HG02759 (cell line): Measurements from ENCODE around the gene GPNMB.

ENCODE experiments used
- ATAC-seq: cut with Tn5 transposase; IDR thresholded peaks from one replicate; pipeline ENCODE4 v1.9.1; 2021; ENCODE audit warnings: mild to moderate bottlenecking, moderate library complexity; ENCODE audit not compliant: unreplicated experiment

Gene GPNMB

GRCh38 chr7:23228412-23228811 lies 18.2 kb upstream of the GPNMB start:
- ATAC-seq, result no peak

DNA sequence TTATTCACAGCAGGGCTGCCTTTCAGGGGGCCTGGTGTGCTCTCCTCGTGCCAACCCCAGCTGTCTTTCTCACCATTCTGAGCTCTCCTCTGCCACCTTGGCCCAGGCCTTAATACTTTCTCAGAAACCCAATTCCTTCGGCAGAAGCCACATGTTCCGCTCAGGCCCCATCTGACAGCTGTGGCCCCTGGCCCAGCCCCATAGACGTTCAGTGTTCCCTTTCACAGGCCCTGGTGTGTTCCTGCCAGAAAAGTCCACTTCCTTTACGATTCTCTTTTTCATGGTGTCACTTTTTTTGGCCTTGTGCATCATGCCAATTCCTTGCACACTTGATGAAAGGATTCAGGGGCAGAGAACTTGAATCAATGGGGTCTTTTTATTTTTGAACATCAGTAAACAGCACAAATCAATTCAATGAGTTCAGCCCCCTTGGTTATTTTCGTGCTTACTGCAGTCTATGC lies 15.9 kb upstream of the GPNMB start:
- no peak for ATAC-seq

- no peak for ATAC-seq
Measured at GRCh38 chr7:23232966-23233365, 13.6 kb upstream of the GPNMB start.

GRCh38 chr7:23234569-23235296 lies 11.8 kb upstream of the GPNMB start:
- ATAC-seq, result no peak

GRCh38 chr7:23235813-23236221 lies 10.8 kb upstream of the GPNMB start:
- no peak for ATAC-seq

DNA sequence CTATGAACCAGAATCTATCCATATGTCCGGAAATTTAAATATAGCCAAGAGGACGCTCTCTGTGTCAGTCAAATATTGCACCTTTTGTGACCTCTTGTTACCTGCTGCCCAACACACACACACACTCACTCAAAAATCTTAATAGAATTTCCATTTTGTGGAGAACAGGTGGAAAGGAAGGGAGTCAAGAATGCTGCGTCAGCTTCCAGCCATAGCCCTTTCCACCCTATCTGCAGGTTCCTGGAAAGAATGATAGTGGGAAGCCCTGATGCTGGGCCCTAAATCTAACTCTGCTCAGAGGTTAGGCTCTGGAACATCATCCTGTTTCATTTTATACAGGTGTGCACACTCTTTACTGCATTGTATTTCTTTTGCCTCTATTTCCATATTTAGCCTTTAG lies 9.6 kb upstream of the GPNMB start:
- no peak for ATAC-seq

DNA sequence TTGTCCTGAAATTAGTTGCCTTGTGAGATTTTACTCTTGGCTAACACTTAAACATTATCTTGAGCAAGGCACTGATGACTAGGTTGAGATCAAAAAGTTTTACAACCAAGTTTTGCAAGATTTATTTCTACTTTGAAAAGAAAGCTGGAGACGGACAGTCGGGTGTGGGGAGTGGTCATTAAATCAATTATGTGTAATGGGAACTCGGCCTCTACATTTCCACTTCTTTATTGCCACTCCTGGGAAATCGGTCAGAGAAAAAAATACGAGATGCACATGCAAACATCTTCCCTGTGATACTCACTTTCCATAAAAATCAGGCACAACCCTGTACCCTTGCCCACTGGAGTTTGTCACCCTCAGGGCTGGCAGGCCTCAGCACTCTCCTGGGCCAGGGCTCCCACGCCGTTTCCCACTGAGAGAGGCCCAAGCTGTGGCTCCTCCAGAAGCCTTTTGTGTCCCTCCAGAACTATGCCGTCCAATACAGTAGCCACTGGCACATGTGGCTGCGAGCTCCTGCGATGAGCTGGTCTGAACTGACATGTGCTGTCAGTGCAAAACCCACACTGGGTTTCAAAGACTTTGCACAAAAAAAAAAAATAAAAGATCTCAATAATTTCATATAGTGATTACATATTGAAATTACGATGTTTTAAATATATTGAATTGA lies 7.5 kb upstream of the GPNMB start:
- ATAC-seq, result no peak

DNA sequence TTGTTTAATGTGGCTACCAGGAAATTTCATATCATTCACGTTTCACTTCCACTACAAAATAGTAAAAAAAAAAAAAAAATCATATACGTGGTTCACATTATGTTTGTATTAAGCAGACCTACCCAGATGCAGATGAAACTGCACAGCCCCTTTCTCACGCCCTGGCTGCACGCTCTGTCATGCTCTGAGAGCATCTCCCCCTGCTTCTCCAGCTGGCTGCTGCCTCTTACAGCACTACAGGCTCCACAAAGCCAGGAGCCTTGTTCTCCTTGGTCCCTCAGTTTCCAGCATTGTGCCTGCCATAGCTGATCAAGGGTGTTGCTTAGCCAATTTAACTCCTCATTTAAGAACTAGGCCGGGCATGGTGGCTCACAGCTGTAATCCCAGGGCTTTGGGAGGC lies 6.9 kb upstream of the GPNMB start:
- no peak for ATAC-seq

DNA sequence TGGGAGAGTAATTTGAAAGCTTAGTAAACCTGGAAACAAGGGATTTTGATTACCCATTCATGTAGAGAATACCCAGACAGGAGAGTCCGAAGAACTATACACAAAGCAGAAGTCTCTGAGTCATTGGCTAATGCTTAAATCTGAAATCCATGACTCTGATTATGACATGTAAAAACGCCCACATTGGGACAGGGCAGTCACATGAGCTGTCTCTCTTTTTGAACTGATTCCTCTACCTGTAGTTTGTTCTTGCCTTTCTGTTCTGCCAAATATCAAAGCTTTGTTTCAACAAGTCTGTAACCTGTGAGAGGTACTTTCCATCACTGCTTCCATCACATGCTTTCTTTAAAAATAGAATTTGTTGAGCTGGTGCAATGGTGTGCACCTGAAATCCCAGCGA lies 4.3 kb upstream of the GPNMB start:
- ATAC-seq, result no peak

DNA sequence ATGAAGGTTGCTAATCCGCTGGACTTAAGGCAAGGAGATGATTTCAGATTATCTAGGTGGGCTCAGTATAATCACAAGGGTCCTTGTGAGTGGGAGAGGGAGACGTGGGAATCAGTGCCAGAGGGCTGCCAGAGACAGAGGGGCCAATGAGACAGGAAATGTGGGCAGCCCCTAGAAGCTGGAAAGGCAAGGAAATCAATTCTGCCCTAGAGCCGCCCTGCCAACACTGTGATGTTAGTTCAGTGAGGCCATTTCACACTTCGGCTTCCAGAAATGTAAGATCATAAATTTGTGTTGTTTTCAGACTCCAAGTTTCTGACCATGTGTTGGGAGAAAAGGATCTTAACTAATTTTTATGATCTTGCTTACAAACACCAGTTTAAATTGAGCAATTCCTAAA lies 3.6 kb upstream of the GPNMB start:
- no peak for ATAC-seq

GRCh38 chr7:23247046-23247602 lies 549 bp downstream of the GPNMB start:
- no peak for ATAC-seq

DNA sequence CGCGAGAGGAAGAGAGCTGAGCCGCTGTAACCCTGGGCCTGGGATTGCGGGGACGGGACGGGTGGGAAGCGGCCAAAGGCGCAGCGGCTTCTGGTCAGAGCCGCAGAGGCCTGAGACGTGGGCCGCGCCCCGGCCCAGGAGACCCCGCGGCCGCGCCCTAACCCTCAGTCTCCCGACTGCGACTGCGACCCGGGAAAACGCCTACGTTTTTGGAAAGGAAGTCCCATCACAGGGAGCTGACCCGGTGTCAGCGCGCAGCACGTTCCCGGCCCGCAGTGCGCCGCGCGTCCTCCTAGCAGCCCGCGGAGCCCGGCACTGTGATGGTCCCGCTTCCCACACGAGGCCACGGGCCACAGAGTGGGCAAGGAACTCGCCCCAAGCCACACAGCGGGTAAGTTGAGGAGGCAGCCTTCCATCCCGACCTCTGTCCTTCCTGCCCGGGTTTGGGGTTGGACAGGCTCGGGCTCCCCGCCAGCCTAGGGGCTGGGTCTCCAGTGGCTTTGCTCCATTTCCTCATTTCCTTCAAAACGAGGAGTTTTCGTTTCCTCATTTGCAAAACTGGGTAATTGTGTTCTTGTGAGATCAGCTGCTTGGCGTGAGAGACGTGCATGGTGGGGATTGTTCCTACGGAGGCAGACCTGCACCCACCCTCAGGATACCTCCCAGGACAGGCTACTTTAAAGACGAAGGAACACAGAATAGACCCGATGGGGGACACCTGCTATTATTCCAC lies 1.2 kb downstream of the GPNMB start:
- no peak for ATAC-seq

- ATAC-seq, result no peak
Measured at GRCh38 chr7:23249486-23249885, 2.9 kb downstream of the GPNMB start.

DNA sequence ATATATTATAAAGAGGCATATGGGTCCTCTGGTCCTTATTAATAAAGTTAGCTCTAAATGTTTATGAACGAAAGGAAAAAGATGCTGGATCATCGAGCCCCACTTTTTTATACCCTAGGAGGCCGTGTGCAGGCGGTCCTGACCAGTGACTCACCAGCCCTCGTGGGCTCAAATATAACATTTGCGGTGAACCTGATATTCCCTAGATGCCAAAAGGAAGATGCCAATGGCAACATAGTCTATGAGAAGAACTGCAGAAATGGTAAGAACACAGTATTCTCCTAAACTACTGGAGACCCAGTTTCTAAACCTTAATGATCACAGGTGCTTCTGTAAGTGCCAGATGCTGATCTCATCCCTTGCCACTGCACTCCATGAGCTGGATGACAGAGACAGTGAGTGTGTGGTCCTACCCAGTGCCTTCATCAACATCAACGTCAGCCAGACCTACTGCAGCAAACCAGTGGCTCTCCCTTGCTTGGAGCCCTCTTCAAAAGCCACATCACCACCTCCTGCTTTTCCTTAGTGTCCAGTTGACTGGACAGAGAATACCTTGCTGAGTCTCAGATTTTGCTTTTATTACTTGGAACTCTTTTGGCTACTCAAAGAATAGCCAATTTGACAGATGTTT lies 7.6 kb downstream of the GPNMB start:
- ATAC-seq, result no peak

GRCh38 chr7:23256731-23257130 lies 10.2 kb downstream of the GPNMB start:
- ATAC-seq, result no peak

DNA sequence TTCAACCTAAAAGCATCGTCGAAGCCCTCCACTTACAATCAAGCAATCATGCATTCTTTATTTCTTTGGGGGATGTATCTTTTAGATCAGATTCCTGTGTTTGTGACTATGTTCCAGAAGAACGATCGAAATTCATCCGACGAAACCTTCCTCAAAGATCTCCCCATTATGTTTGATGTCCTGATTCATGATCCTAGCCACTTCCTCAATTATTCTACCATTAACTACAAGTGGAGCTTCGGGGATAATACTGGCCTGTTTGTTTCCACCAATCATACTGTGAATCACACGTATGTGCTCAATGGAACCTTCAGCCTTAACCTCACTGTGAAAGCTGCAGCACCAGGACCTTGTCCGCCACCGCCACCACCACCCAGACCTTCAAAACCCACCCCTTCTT lies 13.8 kb downstream of the GPNMB start:
- no peak for ATAC-seq

DNA sequence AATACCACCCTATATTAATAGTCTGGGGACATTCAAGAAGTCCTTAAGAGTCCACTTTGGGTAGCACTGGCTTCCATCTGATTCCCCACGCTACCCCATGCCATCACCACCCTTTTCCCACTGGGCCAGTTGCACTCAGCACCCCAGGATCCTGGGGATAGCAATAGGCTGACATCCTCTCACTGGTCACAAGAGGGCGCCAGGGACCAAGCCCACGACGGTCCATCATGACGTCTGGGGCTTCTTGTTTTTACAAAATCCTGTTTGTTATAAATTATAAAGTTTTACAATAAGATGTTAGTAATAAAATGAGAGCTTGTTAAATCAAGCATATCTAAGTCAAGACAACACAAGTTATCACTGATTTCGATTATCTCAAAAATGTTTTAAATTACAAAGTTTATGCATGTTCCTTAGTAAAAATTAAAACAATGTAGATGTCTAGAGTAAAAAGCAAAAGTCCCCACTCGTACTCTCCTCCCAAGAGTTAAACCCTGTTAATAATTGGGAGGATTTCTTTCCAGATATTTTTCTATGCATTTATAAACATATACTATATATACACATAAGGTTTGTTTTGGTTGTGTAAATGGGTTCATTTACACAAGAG lies 15.4 kb downstream of the GPNMB start:
- ATAC-seq, result peak; percentile 69

DNA sequence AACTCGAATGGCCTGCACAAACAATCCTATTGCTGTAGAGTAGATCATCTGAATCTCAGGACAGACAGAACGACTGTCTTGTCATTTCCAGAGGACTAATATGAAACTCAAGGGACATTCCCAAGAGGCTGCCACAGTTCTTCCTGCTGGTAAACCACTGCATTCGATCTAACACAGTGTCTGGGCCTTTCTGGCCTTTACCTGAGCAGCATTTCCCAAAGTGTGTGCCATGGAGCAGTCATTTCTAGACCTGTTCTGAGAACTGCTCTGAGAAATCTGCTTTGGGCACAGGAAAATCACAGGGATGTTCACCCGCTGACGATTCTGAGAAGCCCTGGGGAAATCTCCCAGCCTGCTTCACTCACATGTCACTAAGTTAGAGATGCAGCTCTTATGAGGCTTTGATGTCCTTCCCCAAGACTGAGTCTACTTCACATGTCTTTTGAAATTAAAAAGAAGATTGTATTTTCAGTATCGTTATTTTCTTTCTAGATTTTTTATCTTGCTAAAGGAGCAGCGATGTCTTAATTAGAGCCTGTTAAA lies 18.4 kb downstream of the GPNMB start:
- ATAC-seq, result no peak

GRCh38 chr7:23266918-23267317 lies 20.3 kb downstream of the GPNMB start:
- ATAC-seq, result no peak

- ATAC-seq, result no peak
Measured at GRCh38 chr7:23267357-23267756, 20.8 kb downstream of the GPNMB start.
